Stimulated activated CD8-positive, alpha-beta memory T cell treated with anti-CD3 and anti-CD28 coated beads, Interleukin-4, amount 100 ng/mL, for 24 hours (primary cell): ENCODE results near the gene EFNA4.

ENCODE experiments used
- DNase-seq: peaks from one replicate; pipeline ENCODE4 v3.0.0-alpha.2; 2020; ENCODE audit warnings: low read depth

Gene EFNA4

GRCh38 chr1:155063550-155064110 is at the start of gene EFNA4:
TSS of gene EFNA4 (plus strand) at chr1:155063740. CDS start at chr1:155063824, 84 bp downstream.
- peak; percentile 68 for DNase-seq

- no peak for DNase-seq
These were observed 48.6 kb upstream of the EFNA4 start for GRCh38 chr1:155014709-155015508.

- DNase-seq = no peak
These were observed 47.9 kb upstream of the EFNA4 start for GRCh38 chr1:155015527-155016230.

- DNase-seq = no peak
These were observed 47.2 kb upstream of the EFNA4 start for GRCh38 chr1:155016231-155016831.

GRCh38 chr1:155017041-155017945 is 46.2 kb upstream of the EFNA4 start:
- DNase-seq = peak; percentile 84

DNA sequence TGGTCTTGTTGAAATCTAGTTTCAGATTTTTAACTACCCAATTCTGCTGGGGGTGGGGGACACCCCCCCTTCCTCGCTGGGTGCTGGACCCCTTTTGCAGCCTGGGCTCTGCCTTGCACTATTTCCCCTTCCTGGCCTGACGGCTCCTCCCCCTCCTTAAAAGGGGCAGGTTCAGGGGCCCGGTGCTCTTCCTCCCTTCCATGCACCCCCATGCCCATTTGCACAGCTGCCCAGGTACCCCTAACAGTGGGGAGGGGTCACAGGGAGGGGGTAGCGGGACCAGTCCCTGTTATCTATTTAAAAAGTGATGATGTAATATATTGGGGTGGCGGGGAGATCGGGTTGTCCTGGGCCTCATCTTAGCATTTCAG is 45.6 kb upstream of the EFNA4 start:
- DNase-seq = no peak

DNA sequence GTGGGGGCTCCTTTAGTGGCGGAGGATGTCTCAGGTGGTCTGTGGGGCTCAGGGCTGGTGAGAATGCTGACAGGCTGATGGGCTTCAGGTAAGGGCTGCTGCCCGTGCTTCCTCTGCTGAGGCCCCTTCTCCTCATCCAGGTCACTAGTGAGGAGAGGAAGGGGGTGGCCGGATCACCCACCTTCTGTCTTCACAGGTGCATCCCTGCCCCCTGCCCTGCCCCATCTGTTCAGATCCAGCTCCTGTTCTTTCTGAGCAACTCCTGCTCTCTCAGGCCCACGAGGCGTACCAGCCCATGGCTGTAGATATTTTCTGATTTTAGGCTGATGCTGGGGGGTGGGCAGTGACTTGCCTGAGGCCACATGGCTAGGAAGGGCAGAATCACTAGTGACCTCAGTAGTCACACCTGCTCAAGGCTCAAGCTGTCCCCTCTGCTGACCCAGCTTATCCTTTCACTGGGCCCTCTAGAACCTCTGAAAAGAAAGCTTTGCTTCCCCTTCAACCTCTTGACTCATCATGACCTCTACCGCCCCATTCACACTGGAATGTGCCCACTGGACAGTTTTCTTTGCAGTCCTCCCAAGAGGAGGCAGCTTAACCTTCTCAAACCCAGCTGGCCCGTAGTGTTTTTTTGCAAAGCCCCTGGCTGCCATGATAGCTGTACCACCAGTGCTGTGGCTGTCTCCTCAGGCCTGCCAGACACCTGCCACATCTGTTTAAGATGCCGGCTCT is 44.8 kb upstream of the EFNA4 start:
- DNase-seq = no peak

- no peak for DNase-seq
These were observed 43.9 kb upstream of the EFNA4 start for GRCh38 chr1:155019377-155020245.

DNA sequence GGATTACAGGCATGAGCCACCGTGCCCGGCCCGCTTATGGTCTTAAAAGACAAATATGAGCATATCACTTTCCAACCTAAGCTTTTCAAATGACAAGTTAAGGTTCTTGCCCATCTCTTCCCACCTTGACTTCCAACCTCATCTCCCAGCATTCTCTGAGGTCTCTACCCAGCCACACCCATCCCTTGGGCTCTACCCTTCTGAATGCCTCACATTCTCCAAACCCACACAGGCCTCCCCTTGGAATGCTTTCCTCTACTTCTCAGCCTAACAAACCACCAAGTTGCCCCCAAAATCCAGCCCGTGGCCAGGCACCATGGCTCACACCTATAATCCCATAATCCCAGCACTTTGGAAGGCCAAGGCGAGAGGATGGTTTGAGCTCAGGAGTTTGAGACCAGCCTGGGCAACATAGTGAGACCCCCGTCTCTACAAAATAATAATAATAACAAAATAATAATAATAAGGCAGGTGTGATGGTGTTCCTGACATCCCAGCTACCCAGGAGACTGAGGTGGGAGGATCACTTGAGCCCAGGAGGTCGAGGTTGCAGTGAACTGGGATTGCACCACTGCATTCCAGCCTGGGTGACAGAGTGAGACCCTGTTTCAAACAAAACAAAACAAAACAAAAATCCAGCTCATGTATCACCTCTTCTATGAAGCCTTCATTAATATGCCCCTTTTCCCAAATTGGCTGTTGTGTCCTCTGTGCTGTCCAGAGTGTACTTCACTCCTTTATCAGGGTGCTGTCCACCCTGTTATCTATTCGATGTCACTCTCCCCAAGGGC is 41.2 kb upstream of the EFNA4 start:
- DNase-seq = no peak

GRCh38 chr1:155022927-155023236 is 40.7 kb upstream of the EFNA4 start:
- DNase-seq = no peak

DNA sequence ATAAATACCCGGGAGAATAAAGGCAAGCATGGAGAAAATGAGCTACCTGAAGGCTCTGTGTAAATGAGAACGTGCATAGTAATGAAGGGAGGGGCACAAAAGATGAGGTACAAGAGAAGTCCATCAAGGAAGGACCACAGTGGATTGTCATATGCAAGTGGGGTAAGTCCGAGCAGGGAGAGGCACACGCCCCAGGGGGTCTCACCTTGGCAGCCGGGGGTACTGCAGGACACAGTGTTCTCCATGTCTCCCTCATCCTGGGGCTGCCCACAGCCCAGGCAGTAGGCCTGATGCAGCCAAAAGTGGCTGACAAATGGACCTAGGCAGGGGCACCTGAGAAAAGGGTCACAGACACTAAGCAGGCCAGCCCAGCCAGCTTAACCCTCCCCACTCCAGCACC is 39.9 kb upstream of the EFNA4 start:
- DNase-seq = no peak

GRCh38 chr1:155024315-155024714 is 39.2 kb upstream of the EFNA4 start:
- no peak for DNase-seq

- no peak for DNase-seq
These were observed 37.4 kb upstream of the EFNA4 start for GRCh38 chr1:155026154-155026553.

DNA sequence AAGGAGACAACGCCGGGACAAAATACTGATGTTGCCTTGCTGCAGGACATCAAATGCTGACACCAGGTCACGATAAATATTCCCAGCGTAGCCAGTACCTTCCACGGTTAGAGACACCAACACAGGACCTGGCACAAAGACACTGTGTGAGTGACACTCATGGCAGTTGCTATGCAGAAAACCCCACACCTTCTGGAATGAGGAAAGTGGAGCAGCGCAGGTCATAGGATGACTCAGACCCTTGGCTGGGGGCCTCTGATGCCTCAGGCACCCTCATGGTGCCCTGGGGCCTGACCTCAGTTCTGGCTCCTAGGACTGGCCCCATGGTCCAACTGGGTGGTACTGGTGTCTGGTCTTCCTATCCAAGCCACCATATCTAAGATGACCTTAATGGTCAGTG is 37.0 kb upstream of the EFNA4 start:
- DNase-seq = no peak

GRCh38 chr1:155029513-155030242 is 33.9 kb upstream of the EFNA4 start:
- no peak for DNase-seq

GRCh38 chr1:155030243-155030795 is 33.2 kb upstream of the EFNA4 start:
- DNase-seq = no peak

DNA sequence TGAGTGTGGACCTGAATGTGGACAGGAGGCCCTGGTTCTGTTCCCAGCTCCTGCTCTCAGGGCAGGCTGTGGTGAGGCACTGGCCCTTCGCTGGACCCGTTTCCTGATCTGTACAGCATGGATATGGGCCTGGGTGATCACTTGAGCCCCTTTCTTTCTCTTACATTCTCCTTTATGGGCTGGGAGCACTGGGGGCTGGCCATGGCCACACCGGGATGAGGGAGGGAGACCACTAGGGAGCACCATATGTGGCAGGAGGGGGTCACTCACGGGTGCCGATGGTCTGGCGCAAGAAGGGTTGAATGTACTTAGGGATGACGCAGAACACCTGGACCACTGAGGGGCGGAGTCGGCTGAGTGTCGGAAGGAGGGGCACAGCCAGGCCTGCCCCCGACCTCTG is 32.6 kb upstream of the EFNA4 start:
- no peak for DNase-seq

DNA sequence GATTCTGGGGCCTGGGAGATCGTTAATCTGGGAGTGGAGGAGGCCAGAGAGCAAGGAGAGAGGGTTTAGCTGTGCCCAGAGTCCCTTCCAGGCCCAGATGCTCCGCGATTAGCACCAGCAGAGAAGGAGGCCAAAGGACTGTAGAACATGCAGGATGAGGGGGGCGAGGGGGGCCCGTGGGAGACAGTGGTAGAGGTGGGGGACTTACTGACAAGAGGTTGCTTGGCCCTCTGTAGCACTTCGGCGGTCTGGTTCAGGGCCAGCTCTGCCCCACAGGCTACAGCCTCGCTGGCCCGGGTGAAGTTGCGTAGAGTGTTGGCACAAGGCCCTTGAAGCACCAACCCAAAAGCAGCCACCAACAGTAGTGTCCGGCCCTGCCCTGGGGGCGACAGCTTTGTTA is 30.7 kb upstream of the EFNA4 start:
- no peak for DNase-seq
